Parathyroid adenoma (tissue), 2 donors: Measurements from ENCODE around the gene LHX4.

Experiments used
- H2AFZ ChIP-seq: fragments of 300-600 bp; sonication (generic); one replicate; pipeline ENCODE4 v1.7.0; 2017; ENCODE audit warnings: antibody characterized with exemption, mild to moderate bottlenecking
- H3K27ac ChIP-seq: fragments of 300-600 bp; sonication (generic); one replicate; pipeline ENCODE4 v1.7.0; 2017
- H3K27me3 ChIP-seq: fragments of 300-600 bp; sonication (generic); one replicate; pipeline ENCODE4 v1.7.0; 2017; ENCODE audit warnings: low read length; ENCODE audit not compliant: control insufficient read depth, insufficient read depth
- H3K36me3 ChIP-seq: fragments of 300-600 bp; sonication (generic); one replicate; pipeline ENCODE4 v1.7.0; 2017; ENCODE audit warnings: low read length; ENCODE audit not compliant: control insufficient read depth, insufficient read depth
- H3K4me1 ChIP-seq: fragments of 300-600 bp; sonication (generic); one replicate; pipeline ENCODE4 v1.7.0; 2017; ENCODE audit warnings: control low read depth
- H3K4me2 ChIP-seq: fragments of 300-600 bp; sonication (generic); one replicate; pipeline ENCODE4 v1.7.0; 2017; ENCODE audit warnings: low read length
- H3K4me3 ChIP-seq: fragments of 300-600 bp; sonication (generic); one replicate; pipeline ENCODE4 v1.7.0; 2017; ENCODE audit warnings: low read depth, low read length
- H3K79me2 ChIP-seq: fragments of 300-600 bp; sonication (generic); one replicate; pipeline ENCODE4 v1.7.0; 2017; ENCODE audit warnings: control low read depth
- H3K9ac ChIP-seq: fragments of 300-600 bp; sonication (generic); one replicate; pipeline ENCODE4 v1.7.0; 2017; ENCODE audit warnings: mild to moderate bottlenecking
- H3K9me3 ChIP-seq: fragments of 300-600 bp; sonication (generic); one replicate; pipeline ENCODE4 v1.7.0; 2017; ENCODE audit warnings: low read length; ENCODE audit not compliant: control insufficient read depth
- CTCF ChIP-seq: fragments of 300-600 bp; sonication (generic); IDR thresholded peaks from one replicate; pipeline ENCODE4 v1.7.0; 2017; ENCODE audit warnings: antibody characterized with exemption, mild to moderate bottlenecking
- donor health status: primary hyperparathyroidism.

The LHX4 gene

GRCh38 chr1:180281490-180281889, 51.4 kb downstream of the LHX4 start:
- no peaks in the 10 kb centered on the region for H3K9me3 ChIP-seq
- no peak overlapping the region for H2AFZ ChIP-seq
- no peaks in the 10 kb centered on the region for H3K4me1 ChIP-seq
- H3K9ac ChIP-seq = no peak overlapping the region
- no peaks in the 10 kb centered on the region for H3K36me3 ChIP-seq
- no peaks in the 10 kb centered on the region for H3K27me3 ChIP-seq
- no peak overlapping the region for H3K27ac ChIP-seq
- no peaks in the 10 kb centered on the region for H3K79me2 ChIP-seq
- no peak overlapping the region for H3K4me3 ChIP-seq
- H3K4me2 ChIP-seq = no peak overlapping the region
- TF ChIP-seq CTCF = no peak

GRCh38 chr1:180282401-180283044, 52.5 kb downstream of the LHX4 start:
- no peaks in the 10 kb centered on the region for H3K79me2 ChIP-seq
- H2AFZ ChIP-seq = no peak overlapping the region
- H3K4me2 ChIP-seq = no peak overlapping the region
- H3K27ac ChIP-seq = no peak overlapping the region
- no peaks in the 10 kb centered on the region for H3K4me1 ChIP-seq
- H3K36me3 ChIP-seq = no peaks in the 10 kb centered on the region
- H3K9ac ChIP-seq = no peak overlapping the region
- no peak overlapping the region for H3K4me3 ChIP-seq
- TF ChIP-seq CTCF = no peak
- no peaks in the 10 kb centered on the region for H3K9me3 ChIP-seq
- no peaks in the 10 kb centered on the region for H3K27me3 ChIP-seq

GRCh38 chr1:180283098-180283497, 53.0 kb downstream of the LHX4 start:
- Histone ChIP-seq H3K4me3 (no peak overlapping the region), H3K36me3 (no peaks in the 10 kb centered on the region), H3K4me2 (no peak overlapping the region), H3K4me1 (no peaks in the 10 kb centered on the region), H2AFZ (no peak overlapping the region), H3K27me3 (no peaks in the 10 kb centered on the region), H3K27ac (no peak overlapping the region), H3K9me3 (no peaks in the 10 kb centered on the region), H3K9ac (no peak overlapping the region), H3K79me2 (no peaks in the 10 kb centered on the region)
- no peak for TF ChIP-seq CTCF

- H3K9me3 ChIP-seq = no peaks in the 10 kb centered on the region
- H3K79me2 ChIP-seq = no peaks in the 10 kb centered on the region
- H3K4me3 ChIP-seq = no peak overlapping the region
- no peak for TF ChIP-seq CTCF
- no peak overlapping the region for H3K9ac ChIP-seq
- no peaks in the 10 kb centered on the region for H3K36me3 ChIP-seq
- no peaks in the 10 kb centered on the region for H3K4me1 ChIP-seq
- no peak overlapping the region for H3K4me2 ChIP-seq
- no peaks in the 10 kb centered on the region for H3K27me3 ChIP-seq
- H2AFZ ChIP-seq = no peak overlapping the region
- no peak overlapping the region for H3K27ac ChIP-seq
Observed at GRCh38 chr1:180286417-180286816, 56.4 kb downstream of the LHX4 start.

GRCh38 chr1:180287988-180288705, 58.1 kb downstream of the LHX4 start:
- H3K79me2 ChIP-seq = no peaks in the 10 kb centered on the region
- H3K9me3 ChIP-seq = no peaks in the 10 kb centered on the region
- H3K27ac ChIP-seq = no peak overlapping the region
- H3K27me3 ChIP-seq = no peaks in the 10 kb centered on the region
- H3K4me3 ChIP-seq = no peak overlapping the region
- no peak overlapping the region for H2AFZ ChIP-seq
- TF ChIP-seq CTCF = no peak
- H3K4me2 ChIP-seq = no peak overlapping the region
- no peak overlapping the region for H3K9ac ChIP-seq
- H3K4me1 ChIP-seq = no peaks in the 10 kb centered on the region
- H3K36me3 ChIP-seq = no peaks in the 10 kb centered on the region
